GM19035 (cell line): ENCODE measurements around the gene ZNF775.

Experiments used
- ATAC-seq: cut with Tn5 transposase; IDR thresholded peaks from one replicate; pipeline ENCODE4 v1.9.1; 2021; ENCODE audit not compliant: unreplicated experiment

ZNF775 gene

DNA sequence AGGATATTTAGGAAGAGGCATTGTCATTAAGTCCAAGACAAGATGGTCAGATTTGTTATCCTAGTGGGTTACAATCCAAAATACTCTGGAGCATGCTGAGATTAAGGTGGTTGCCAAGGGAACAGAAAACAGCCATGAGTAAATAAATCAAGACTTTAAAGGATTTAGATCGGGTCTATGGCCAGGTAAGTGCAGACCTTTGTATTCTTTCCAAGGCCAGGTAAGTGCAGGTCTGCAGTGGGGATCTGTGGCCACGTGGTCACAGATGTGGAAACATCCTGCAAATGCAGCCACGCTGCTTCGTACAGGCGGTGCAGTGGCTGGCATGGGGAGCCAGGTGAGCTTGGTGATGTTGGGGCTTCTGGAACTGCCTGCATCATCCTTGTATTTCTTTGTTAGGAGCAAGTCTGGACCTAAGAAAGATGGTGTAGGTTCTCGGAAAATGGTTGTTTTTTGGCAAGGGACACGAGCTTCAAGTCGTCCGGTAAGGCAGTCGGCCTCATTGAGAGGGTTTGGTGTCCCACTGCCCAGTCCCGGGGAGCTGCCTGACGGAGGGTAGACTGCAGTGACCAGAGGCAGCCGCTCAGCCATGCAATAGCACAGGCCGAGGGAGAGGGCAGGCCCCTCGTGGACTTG, 21.8 kb downstream of the ZNF775 start:
- ATAC-seq: no peak

DNA sequence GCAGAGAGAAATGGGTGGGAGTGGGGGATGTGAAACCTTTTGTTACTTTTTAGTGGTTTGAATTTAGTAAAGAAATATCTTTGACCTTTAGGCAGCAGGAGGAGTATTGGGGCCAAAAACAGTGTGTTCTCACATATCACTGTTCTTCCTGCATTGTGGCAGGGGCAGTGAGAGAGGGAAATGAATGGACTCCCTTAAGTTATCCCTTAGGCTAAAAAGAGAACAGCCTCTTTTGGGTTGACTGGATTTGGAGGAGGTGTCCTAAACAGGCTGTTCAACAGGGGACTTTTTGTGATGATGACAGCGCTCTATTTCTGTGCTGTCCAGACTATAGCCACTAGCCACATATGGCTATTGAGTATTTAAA, 22.3 kb downstream of the ZNF775 start:
- no peak for ATAC-seq

DNA sequence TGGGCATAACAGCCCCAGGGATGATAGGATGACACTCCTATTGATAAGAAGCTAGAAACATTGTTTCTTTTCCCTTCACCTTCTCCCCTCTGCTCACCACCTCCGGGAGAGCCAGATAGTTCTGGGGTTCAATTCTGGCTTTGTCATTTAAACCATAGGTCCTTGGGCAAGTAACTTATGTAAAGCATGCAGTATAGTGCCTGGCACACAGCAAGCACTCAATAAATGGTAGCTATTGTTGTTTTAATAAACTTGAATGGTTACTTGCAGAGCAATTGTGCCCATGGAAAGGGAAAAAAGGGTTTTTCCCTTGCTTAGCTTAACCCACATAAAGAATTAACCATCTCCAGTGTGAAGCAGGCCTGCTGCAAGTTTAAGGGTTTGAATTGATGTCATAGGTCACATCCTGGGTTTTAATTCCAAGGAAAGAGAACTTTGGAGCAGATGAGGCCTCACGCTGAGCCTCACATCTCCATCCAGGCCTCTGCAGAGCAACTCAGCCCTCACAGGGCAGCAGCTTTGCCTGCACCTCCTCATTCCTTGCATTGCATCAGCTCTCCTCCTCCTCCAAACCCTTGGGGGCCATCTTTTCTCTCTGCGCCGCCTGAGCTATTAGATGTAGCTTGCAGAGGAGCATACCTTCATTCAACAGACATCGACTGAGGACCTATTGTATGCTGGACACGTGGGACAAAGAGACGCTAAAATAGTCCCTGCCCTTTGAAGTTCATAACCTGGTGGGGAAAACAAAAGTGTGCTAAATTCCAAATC, 22.9 kb downstream of the ZNF775 start:
- no peak for ATAC-seq

DNA sequence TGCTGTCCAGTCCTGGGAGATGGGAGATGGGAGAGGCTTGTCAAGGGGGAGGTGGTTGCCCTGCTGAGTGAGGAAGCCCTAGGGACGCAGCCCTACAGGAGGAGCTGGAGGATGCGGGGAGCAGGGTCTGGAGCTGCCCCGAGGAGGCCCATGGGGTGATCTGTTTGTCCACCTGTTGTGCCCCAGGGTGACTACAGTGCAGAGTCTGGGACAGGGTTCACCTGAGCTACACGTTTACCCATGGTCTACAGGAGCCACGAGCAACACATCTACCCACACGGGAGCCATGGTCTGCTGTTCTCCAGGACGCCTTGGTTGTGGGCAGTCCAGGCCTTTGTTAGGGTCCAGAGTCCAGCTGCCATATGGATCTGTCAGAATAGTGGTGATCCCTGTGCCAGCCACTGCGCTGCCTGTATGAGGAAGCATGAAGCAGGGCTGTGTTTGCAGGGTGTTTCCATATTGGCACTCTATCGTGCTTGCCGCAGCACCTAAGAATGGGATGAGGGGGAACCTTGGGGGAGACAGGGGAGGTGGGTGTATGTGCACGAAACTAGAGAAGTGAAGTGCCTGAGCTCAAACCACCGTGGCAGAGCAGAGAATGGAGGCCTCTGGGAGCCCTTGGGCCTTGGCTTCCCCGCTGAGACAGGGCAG, 23.7 kb downstream of the ZNF775 start:
- ATAC-seq: no peak

GRCh38 chr7:150403376-150404171, 24.4 kb downstream of the ZNF775 start:
- no peak for ATAC-seq

DNA sequence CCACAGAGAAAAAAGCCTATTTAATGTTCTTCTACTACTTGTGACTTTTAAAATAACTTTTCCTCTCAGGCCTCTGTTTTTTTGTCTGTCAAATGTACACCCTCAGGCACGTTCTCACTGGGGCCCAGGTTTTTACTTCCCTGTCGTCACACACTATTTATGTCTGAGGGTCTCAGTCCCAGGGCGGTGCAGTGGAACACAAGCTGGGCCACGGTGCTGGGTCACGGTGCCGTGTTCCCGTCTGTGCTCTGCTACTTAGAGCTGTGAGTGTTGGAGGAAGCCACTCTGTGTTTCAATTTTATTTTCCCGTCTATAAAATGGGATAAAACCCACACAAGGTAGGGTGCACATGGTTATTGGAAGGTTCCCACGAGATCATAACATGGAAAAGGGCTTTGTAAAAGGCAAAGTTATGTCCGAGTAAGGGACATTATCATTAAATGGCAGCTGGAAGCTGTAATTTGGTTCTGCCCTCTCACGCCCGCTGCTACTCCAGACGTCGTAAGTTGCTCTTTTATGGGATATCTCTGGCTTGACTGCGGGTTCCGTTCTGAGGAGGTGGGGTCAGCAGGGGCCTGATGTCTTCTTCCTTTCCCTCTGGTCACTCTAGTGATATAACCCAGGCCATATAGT, 25.2 kb downstream of the ZNF775 start:
- no peak for ATAC-seq

- ATAC-seq: peak; percentile 75
Observed at GRCh38 chr7:150404805-150405583, 25.9 kb downstream of the ZNF775 start.

GRCh38 chr7:150405584-150406311, 26.6 kb downstream of the ZNF775 start:
- no peak for ATAC-seq

GRCh38 chr7:150406312-150406566, 27.1 kb downstream of the ZNF775 start:
- no peak for ATAC-seq

DNA sequence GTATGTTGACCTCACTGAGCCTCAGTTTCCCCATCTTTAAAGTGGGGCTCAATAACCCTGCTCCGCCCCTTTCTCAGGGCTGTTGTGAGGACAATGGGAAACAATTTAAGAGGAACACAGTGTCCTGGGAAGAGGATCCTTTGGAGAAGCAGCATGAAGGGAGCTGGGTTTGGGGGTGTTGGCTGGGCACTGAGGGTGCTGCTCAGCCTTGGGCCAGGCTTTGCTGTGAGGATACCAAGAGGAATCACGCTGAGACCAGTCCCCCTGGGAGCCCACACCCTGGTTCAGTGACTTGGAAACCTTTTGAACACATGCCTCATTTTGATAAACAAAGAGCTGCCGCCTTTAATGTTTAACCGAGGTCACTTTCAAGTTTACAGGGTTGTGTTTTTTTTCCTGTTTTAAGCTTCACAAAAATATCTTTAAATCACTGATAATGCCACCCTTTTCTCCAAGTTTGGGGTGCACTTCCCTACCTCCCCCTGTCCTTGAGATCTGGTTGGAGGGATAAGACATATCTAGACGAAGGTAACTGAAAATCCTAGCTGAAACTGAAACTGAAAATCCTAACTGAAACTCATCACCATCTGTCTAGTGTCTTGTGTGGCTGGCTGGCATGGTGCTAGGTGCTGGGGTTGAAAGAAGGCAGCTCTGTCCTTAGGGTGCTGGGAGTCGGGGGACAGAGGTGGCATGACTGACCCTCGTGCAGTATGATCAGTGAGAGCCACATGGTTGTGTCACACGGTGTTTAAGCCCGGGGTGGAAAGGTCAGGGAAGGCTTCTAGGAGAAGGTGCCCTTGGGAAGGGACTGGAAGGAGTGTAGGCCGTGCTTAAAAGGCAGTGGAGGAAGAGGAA, 27.7 kb downstream of the ZNF775 start:
- ATAC-seq: peak; percentile 46

GRCh38 chr7:150407588-150408392, 28.7 kb downstream of the ZNF775 start:
- no peak for ATAC-seq

DNA sequence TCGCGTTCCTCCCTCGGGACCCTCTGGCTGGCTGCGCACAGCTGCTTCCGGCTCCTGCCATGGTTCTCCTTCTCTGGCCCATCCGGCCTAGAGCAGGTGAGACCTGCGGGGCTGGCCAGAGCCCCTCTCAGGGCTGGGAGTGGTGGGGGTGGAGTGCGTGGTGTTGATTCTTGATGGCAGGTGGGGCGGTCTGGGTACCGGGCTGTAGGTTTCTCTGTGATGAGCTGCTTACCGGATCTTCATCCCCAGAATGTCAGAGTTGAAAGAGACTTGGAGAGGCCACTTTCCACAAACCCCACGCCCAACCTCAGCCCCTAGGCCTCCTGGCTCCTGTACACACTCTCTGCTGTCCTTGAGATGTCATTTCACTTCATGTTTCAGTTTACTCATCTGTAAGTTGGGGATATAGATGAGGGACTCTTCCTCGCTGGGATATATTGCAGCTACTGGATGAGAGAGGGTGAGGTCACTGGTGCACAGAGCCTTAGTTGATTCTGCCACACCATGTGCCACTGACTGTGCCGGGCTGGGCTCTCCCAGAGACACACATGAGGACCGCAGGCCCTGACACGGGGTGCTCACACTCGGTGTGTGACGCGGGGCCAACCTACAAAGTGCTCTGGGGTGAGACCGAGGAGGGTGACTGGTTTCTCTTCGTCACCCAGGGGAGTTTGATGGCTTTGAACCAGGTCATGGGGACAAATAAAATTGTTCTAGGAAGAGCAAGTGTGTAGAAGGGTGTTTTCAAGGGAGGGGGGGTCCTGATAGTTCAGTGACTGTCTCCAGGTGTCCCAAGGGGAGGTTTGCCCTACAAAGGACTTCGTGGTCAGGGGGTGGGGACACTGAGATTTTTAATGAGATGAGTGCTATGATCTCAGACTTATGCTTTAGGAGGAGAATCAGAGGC, 29.5 kb downstream of the ZNF775 start:
- no peak for ATAC-seq

GRCh38 chr7:150409300-150410030, 30.3 kb downstream of the ZNF775 start:
- ATAC-seq: no peak

DNA sequence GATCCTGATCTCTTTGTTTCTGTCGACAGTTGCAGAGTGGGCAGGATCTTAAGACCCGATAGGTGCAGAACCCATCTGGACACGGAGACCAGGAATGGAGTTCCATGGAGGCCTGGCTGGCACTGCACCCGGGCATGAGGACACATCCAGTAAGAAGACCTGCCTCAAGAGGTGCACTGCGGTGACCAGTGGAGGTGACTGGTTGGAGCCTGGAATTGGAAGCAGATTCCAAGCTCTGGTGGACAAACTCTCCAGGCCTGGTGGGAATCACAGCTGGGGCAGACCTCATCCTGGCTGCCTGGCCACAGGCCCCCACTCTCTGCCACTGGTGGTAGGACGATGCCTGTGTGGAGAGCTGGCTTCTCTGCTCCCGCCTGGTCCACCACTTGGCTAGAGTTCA, 31.0 kb downstream of the ZNF775 start:
- ATAC-seq: no peak

DNA sequence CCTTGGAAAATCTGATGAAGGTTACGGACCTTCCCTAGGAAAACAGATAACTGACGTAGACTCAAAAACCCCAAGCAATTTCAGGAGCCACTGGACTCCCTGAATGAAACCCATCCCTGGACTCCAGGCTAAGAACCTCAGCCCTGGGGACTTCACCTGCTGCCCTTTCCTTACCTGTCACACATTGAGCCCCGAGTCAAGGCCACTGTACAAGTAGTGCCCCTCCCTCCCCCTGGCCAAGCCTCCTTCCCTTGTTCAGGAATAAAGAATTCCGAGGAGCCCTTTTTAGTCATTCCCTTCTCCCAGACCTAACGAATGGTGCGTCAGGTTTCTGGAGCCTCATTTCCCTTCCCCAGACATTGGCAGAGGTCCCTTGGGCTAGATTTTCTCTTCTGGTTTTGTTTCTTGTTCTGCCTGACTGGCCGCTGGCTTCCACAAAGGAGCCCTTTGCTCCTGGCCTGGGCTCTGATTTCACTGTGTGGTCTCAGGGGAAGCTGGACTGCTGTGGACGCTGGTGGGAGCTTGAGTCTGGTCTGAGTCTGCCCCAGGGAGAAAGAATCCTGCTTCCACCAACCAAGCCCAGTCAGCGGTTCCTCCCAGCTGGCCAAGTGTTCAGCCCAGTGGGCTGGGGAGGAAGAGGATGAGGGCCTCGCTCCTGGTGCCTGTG, 31.7 kb downstream of the ZNF775 start:
- no peak for ATAC-seq

DNA sequence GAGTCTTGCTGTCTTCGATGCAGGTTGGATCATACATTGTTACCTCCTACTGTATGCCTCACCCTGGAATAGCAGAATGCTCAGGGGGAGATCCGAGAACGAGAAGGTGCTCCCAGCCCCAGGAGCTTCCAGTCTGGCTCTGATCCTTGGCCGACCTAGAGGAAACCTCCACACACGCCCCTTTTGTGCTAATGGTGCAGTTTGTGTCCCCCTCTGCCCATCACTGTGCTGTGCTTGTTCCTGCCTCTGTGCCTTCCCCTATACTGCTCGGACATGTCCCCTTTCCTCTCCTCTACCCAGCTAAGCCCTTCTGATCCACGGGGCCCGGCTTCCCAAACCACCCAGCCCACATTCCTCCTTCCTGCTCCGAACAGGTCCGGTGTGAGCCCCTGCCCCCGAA, 32.5 kb downstream of the ZNF775 start:
- ATAC-seq: no peak
